ENCODE measurements around the gene ATP5IF1. TPM values are rescaled to one million over a fixed set of nuclear protein-coding genes. Genes with fewer than 3 reads are reported as not detected.

ATP5IF1 gene
- total and polyA plus RNA-seq, 9 of the 15 experiments (the other 6 are each of a cell fraction or from before 2014, with no cell fraction given) = 292 to 1,422 (median 388) TPM

DNA sequence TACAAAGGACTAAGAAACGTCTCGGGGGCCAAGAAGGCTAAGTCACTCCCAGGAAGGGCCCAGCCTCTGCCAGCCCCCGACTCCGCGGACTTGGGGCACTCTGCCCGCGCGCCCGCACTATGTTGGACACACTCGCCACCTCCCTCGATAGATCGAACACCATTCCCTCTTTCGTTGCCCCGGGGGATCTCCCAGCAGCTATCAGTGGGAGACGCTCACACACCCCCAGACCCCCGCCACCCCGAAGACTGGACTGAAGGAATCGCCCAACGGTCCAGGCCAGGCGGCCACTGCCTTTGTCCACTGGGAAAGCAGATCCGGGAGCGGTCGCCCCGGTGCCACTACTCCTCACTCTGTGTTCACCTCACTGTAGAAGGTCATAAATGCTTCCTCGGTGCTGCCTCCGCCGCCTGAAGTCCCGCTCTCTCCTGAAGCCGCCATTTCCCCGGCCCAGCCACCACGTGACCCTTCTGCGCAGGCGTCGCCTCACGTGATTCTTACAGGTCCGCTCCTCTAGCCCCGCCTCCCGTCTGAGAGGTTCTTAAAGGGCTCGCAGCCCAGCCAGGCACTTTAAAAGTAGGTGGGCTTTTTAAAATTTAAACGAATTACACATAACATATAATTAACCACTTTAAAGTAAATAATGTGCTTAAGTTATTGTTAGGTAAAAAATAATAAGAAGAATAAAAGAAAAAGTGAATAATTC lies 3.2 kb upstream of the ATP5IF1 start, which contains the start of gene DNAJC8 (continued):
- TF ChIP-seq, protein P1, sequence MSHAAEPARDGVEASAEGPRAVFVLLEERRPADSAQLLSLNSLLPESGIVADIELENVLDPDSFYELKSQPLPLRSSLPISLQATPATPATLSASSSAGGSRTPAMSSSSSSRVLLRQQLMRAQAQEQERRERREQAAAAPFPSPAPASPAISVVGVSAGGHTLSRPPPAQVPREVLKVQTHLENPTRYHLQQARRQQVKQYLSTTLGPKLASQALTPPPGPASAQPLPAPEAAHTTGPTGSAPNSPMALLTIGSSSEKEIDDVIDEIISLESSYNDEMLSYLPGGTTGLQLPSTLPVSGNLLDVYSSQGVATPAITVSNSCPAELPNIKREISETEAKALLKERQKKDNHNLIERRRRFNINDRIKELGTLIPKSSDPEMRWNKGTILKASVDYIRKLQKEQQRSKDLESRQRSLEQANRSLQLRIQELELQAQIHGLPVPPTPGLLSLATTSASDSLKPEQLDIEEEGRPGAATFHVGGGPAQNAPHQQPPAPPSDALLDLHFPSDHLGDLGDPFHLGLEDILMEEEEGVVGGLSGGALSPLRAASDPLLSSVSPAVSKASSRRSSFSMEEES (CRISPR knock-in tag; IDR thresholded peaks at IDR 0.05) = peak; percentile 99
- TF ChIP-seq, protein P2, sequence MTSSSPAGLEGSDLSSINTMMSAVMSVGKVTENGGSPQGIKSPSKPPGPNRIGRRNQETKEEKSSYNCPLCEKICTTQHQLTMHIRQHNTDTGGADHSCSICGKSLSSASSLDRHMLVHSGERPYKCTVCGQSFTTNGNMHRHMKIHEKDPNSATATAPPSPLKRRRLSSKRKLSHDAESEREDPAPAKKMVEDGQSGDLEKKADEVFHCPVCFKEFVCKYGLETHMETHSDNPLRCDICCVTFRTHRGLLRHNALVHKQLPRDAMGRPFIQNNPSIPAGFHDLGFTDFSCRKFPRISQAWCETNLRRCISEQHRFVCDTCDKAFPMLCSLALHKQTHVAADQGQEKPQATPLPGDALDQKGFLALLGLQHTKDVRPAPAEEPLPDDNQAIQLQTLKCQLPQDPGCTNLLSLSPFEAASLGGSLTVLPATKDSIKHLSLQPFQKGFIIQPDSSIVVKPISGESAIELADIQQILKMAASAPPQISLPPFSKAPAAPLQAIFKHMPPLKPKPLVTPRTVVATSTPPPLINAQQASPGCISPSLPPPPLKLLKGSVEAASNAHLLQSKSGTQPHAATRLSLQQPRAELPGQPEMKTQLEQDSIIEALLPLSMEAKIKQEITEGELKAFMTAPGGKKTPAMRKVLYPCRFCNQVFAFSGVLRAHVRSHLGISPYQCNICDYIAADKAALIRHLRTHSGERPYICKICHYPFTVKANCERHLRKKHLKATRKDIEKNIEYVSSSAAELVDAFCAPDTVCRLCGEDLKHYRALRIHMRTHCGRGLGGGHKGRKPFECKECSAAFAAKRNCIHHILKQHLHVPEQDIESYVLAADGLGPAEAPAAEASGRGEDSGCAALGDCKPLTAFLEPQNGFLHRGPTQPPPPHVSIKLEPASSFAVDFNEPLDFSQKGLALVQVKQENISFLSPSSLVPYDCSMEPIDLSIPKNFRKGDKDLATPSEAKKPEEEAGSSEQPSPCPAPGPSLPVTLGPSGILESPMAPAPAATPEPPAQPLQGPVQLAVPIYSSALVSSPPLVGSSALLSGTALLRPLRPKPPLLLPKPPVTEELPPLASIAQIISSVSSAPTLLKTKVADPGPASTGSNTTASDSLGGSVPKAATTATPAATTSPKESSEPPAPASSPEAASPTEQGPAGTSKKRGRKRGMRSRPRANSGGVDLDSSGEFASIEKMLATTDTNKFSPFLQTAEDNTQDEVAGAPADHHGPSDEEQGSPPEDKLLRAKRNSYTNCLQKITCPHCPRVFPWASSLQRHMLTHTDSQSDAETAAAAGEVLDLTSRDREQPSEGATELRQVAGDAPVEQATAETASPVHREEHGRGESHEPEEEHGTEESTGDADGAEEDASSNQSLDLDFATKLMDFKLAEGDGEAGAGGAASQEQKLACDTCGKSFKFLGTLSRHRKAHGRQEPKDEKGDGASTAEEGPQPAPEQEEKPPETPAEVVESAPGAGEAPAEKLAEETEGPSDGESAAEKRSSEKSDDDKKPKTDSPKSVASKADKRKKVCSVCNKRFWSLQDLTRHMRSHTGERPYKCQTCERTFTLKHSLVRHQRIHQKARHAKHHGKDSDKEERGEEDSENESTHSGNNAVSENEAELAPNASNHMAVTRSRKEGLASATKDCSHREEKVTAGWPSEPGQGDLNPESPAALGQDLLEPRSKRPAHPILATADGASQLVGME (CRISPR knock-in tag; IDR thresholded peaks at IDR 0.05) = no peak
- TF ChIP-seq CBX2 (IDR thresholded peaks at IDR 0.05; ENCODE audit: insufficient read depth, low read length, poor library complexity, severe bottlenecking) (no peak), ZBTB17 (CRISPR knock-in tag; IDR thresholded peaks at IDR 0.05) (no peak), CHD4 (IDR thresholded peaks at IDR 0.05; ENCODE audit: insufficient read depth, insufficient replicate concordance, low read depth, low read length, poor library complexity, severe bottlenecking) (no peak), DACH1 (IDR thresholded peaks at IDR 0.05; ENCODE audit: partially characterized antibody) (no peak), RBM15 (IDR thresholded peaks at IDR 0.05; ENCODE audit: insufficient read depth, low read length) (no peak), TOE1 (IDR thresholded peaks at IDR 0.05; ENCODE audit: borderline replicate concordance) (peak; percentile 99), TOE1 (CRISPR knock-in tag; IDR thresholded peaks at IDR 0.05; ENCODE audit: borderline replicate concordance, low read depth) (no peak), SIRT6 (IDR thresholded peaks at IDR 0.05; ENCODE audit: low read depth, low read length) (no peak)
- TF ChIP-seq, protein P3, sequence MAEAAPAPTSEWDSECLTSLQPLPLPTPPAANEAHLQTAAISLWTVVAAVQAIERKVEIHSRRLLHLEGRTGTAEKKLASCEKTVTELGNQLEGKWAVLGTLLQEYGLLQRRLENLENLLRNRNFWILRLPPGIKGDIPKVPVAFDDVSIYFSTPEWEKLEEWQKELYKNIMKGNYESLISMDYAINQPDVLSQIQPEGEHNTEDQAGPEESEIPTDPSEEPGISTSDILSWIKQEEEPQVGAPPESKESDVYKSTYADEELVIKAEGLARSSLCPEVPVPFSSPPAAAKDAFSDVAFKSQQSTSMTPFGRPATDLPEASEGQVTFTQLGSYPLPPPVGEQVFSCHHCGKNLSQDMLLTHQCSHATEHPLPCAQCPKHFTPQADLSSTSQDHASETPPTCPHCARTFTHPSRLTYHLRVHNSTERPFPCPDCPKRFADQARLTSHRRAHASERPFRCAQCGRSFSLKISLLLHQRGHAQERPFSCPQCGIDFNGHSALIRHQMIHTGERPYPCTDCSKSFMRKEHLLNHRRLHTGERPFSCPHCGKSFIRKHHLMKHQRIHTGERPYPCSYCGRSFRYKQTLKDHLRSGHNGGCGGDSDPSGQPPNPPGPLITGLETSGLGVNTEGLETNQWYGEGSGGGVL (CRISPR knock-in tag; IDR thresholded peaks at IDR 0.05) = no peak
- TF ChIP-seq, protein P4, sequence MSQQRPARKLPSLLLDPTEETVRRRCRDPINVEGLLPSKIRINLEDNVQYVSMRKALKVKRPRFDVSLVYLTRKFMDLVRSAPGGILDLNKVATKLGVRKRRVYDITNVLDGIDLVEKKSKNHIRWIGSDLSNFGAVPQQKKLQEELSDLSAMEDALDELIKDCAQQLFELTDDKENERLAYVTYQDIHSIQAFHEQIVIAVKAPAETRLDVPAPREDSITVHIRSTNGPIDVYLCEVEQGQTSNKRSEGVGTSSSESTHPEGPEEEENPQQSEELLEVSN (IDR thresholded peaks at IDR 0.05; ENCODE audit: borderline replicate concordance in 1 of 2, extremely low read depth in 1 of 2, insufficient read depth in 1 of 2, insufficient read length in 1 of 2, low read depth in 1 of 2, low read length in 1 of 2, poor library complexity in 1 of 2, severe bottlenecking in 1 of 2) = peak; percentile 79 to 83
- TF ChIP-seq, protein P5, sequence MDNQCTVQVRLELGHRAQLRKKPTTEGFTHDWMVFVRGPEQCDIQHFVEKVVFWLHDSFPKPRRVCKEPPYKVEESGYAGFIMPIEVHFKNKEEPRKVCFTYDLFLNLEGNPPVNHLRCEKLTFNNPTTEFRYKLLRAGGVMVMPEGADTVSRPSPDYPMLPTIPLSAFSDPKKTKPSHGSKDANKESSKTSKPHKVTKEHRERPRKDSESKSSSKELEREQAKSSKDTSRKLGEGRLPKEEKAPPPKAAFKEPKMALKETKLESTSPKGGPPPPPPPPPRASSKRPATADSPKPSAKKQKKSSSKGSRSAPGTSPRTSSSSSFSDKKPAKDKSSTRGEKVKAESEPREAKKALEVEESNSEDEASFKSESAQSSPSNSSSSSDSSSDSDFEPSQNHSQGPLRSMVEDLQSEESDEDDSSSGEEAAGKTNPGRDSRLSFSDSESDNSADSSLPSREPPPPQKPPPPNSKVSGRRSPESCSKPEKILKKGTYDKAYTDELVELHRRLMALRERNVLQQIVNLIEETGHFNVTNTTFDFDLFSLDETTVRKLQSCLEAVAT (IDR thresholded peaks at IDR 0.05) = 0 out of 4 replicates have a peak, but pooled peaks have one; percentile 6 to 29

Data from K562 (cell line).